Retina (tissue), 1 donor: ENCODE data around the gene GNAO1.

Source experiments
- DNase-seq: peaks from one replicate; pipeline ENCODE4 v3.0.0-alpha.2; 2016

Gene GNAO1

GRCh38 chr16:56198006-56198754 lies 6.9 kb downstream of the GNAO1 start:
- DNase-seq: no peak

GRCh38 chr16:56198755-56199114 lies 7.4 kb downstream of the GNAO1 start:
- DNase-seq: no peak

GRCh38 chr16:56199164-56199563 lies 7.9 kb downstream of the GNAO1 start:
- DNase-seq: no peak

GRCh38 chr16:56201030-56201429 lies 9.7 kb downstream of the GNAO1 start:
- no peak for DNase-seq

- DNase-seq: no peak
Measured at GRCh38 chr16:56202036-56202435, 10.7 kb downstream of the GNAO1 start.

GRCh38 chr16:56203052-56203451 lies 11.8 kb downstream of the GNAO1 start:
- DNase-seq: no peak

- no peak for DNase-seq
Measured at GRCh38 chr16:56204816-56205215, 13.5 kb downstream of the GNAO1 start.

GRCh38 chr16:56206951-56207350 lies 15.7 kb downstream of the GNAO1 start:
- no peak for DNase-seq

- DNase-seq: no peak
Measured at GRCh38 chr16:56207421-56207820, 16.1 kb downstream of the GNAO1 start.

- DNase-seq: no peak
Measured at GRCh38 chr16:56211435-56211981, 20.2 kb downstream of the GNAO1 start.

- DNase-seq: no peak
Measured at GRCh38 chr16:56212144-56212543, 20.9 kb downstream of the GNAO1 start.

GRCh38 chr16:56221995-56222394 lies 30.7 kb downstream of the GNAO1 start:
- no peak for DNase-seq

- no peak for DNase-seq
Measured at GRCh38 chr16:56222474-56222997, 31.2 kb downstream of the GNAO1 start.

GRCh38 chr16:56225017-56225742 lies 33.9 kb downstream of the GNAO1 start:
- DNase-seq: no peak

GRCh38 chr16:56226187-56226586 lies 34.9 kb downstream of the GNAO1 start:
- DNase-seq: no peak

GRCh38 chr16:56226845-56227525 lies 35.7 kb downstream of the GNAO1 start:
- no peak for DNase-seq

GRCh38 chr16:56227936-56228335 lies 36.6 kb downstream of the GNAO1 start:
- no peak for DNase-seq

- no peak for DNase-seq
Measured at GRCh38 chr16:56228476-56228875, 37.2 kb downstream of the GNAO1 start.

GRCh38 chr16:56233795-56234566 lies 42.7 kb downstream of the GNAO1 start:
- DNase-seq: no peak

GRCh38 chr16:56234737-56235136 lies 43.4 kb downstream of the GNAO1 start:
- no peak for DNase-seq

- DNase-seq: no peak
Measured at GRCh38 chr16:56237451-56237930, 46.2 kb downstream of the GNAO1 start.

- no peak for DNase-seq
Measured at GRCh38 chr16:56238188-56238587, 46.9 kb downstream of the GNAO1 start.
